Measurements from ENCODE around the gene MAP4.
"Not testable (repeated sequence)": the region's sequence is repeated elsewhere in the genome, so short reads cannot be mapped to it uniquely, and the experiment has no call there.

Gene MAP4

GRCh38 chr3:47895241-47895640, 121.0 kb downstream of the MAP4 start:
- no peak for DNase-seq

GRCh38 chr3:47892286-47893040, 123.8 kb downstream of the MAP4 start:
- no peak for DNase-seq

DNA sequence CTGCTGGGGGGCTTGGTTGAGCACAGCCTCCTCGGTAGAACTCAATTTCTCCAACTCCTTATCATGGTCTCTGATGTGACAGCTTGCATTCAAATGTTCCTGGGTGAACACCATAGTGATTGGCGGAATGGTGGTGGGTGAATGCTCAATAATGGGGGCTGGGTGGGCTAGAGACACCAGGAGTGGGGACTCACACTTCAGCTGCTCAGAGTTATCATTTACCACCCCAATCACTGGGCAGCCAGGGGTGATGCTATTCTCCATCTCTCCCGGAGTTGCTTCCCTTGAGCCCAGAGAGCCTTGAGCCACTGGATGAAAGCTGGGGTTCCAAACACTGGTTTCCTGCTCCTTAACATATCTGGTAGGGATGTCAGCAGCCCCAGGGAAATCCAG, 124.6 kb downstream of the MAP4 start:
- DNase-seq, result no peak

GRCh38 chr3:47890828-47891612, 125.2 kb downstream of the MAP4 start:
- DNase-seq, result no peak

DNA sequence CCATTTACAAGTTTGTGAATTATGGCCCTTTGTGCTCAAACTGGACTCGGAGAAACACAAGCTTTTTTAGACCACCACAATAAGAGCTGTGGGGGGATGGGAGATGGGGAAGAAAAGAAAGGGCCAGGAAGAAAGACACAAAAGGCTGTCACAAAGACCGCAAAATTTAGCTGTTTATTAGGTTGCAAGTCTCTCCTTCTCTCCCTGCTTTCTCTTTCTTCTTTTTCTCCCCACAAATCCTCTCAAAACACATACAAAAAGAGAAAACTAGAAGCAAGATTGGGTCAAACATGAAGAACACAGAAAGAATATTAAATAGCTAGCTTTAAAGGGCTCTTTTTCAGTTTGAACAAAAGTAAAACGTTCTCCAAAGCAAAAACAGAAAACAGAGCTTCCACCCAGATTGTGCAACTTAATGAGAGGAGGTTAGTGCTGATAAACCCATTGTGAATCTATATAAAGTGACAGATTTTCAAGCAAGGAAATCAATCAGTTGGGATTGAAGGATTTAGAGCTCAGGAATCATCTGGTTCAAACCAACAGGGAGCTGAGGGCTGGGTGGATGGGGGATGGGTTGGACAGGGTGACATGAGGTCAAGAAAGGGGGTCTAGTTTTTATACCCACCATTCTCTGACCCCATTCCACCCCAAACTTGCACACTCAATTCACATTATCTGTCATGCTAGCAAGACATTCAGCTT, 125.9 kb downstream of the MAP4 start:
- DNase-seq, result no peak

DNA sequence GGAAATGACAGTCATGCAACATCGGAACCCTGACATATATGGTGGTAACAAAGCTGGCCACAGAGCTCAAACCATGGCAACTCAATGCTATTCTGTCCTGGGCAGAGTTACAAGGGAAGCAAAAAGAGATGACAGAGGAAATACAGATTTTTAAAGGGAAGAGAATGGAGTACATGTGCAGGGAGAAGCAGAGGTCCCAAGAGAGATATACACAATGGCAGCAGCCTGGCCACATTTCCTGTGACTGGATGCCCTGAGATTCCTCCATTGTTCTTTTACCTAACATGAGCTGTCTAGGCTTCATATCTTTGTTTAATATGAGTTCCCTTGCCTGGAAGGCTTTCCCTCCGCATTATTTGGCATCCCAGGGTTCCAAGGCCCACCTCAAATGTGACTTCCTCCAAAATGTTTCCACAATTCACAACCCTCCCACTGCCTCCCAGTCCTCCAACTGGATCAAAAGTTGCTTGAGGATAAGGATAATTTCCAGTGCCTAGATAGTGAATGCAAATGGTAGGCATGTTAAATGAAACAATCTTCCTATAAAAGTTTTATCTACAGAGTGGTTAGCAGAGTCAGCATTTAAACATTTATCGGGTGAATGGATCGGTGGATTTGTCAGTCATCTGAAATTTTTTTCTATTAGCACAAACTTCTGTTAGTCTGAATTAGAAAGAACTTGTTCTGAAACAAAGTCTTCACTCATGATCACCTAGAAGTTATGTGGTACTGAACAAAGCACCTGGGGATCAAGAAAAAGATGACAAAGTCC, 127.0 kb downstream of the MAP4 start:
- no peak for DNase-seq

DNA sequence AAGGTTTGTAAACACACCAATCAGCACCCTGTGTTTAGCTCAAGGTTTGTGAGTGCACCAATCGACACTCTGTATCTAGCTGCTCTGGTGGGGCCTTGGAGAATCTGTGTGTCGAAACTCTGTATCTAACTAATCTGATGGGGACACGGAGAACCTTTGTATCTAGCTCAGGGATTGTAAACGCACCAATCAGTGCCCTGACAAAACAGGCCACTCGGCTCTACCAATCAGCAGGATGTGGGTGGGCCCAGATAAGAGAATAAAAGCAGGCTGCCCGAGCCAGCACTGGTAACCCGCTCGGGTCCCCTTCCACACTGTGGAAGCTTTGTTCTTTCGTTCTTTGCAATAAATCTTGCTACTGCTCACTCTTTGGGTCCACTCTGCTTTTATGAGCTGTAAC, 128.2 kb downstream of the MAP4 start:
- not testable (repeated sequence) for DNase-seq

DNA sequence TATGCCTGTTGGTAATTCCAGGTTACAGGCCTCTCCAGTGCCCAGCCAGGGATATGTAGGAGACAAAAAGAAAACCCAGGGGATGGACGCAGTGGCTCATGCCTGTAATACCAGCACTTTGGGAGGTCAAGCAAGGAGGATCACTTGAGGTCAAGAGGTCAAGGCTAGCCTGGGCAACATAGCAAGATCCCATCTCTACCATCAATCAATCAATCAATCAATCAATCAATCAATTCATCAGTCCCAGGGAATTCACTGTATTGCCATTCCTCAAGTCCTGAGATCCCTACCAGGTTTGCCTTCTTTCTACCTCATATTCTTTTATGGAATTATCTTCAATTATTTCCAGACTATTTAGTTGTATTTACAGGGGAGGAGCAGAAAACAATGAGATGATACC, 131.0 kb downstream of the MAP4 start:
- DNase-seq, result no peak

DNA sequence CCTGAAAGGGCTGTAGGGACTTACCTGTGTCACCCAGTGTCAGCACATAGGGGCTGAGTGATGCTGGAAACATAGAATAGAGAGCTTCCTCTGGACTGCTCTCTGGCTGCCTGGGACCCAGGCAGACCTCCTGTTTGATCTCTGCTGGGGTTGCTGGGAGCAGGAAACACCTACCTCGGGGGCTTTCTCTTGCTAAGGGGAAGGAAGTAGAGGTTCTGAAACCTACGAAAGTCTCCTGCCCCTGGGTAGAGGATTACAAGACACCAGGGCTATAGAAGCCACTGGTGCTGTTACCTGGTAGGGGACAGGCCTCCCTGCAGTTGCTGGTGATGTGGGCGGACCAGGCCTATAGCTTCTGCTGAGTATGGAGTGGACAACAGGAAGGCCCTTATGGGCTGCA, 131.6 kb downstream of the MAP4 start:
- DNase-seq, result no peak

- no peak for DNase-seq
Observed at GRCh38 chr3:47882338-47882737, 133.9 kb downstream of the MAP4 start.

GRCh38 chr3:47877719-47878118, 138.5 kb downstream of the MAP4 start:
- DNase-seq, result no peak

- no peak for DNase-seq
Observed at GRCh38 chr3:47877290-47877689, 138.9 kb downstream of the MAP4 start.

GRCh38 chr3:47874913-47875312, 141.3 kb downstream of the MAP4 start:
- DNase-seq, result no peak

- no peak for DNase-seq
Observed at GRCh38 chr3:47874438-47874837, 141.8 kb downstream of the MAP4 start.

DNA sequence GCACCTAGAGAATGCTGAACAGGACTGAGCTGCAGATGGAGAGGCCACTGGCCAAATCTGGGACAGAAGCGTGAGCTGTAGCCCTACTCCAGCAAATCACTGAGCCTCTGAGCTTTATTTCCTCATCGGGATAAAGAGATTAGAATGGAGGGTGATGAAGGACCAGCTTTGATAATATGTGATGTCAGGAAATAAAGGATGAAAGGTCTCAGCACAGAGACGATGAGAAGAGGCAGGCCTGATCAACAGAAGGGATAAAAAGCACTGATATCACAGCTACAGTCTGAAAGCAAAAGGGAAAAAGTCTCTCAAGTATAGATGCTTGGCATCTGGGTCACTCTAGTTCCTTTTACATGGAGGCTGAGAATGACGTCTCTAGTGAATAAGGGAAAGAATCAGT, 143.3 kb downstream of the MAP4 start:
- no peak for DNase-seq

DNA sequence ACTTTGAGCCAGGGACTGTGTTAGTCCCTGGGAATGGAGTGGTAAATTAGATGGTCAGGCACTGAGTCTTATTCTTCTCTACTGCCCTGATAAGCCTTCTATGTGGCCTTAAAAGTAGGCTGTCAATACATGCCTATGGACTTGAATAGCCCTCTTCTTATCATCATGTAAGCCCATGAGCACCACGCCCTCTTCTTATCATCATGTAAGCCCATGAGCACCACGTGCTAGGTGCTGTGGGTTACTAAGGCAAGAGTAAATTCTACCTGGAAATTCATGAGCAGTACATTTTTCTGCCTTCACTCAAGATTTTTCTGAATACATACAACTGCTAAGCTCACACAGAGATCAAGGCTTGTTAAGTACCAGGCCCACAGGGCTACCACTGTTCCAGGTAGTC, 144.8 kb downstream of the MAP4 start:
- no peak for DNase-seq

DNA sequence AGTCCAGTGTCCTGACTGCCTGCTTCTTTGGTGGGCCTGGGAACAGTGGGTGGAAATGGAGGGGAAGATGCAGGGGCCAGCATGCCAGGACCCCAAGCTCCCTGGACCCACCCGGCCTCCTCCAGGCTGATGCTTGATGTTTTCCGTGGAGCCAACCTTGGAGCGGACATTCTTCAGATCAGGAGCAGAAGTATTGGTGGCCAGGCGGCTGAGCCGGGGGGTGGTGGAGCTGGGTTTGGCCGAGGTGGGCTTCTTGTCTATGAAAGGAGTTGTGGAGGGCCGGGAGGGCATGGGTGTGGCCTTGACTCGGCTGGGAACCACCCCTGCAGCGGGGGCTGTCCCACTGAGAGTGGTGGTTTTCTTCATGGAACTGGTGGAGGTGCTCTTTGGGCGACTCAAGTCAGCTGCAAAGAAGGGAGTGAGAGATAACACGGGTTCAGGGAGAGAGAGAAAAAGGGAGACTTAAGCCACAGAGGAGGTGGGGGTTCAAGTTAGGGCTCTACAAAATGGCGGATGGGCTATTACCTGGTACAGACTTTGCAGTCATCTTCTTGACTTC, 145.4 kb downstream of the MAP4 start:
- no peak for DNase-seq

DNA sequence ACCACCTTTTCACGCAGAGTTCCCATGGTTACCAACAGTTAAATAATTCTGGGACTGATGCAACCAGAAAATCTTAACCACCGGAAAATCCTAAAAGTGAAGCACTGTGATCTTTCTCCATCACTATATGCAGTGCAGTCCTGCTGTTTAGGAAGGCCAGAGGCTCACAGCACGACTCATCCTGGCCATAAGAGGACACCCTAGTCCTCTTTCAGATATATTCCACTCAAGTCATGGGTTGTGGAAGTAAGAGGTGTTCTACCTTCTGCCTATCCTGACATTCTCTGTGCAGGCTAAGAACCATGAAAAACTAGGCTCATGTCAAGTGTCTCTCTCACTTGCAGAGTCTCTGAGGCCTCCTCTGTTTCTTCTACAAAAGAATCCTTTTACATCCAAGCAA, 146.1 kb downstream of the MAP4 start:
- DNase-seq, result no peak

GRCh38 chr3:47868306-47868705, 147.9 kb downstream of the MAP4 start:
- no peak for DNase-seq

- DNase-seq, result no peak
Observed at GRCh38 chr3:47867451-47868044, 148.7 kb downstream of the MAP4 start.

- DNase-seq, result no peak
Observed at GRCh38 chr3:47865192-47865591, 151.0 kb downstream of the MAP4 start.

- DNase-seq, result no peak
Observed at GRCh38 chr3:47863391-47864128, 152.7 kb downstream of the MAP4 start.

All from NCI-H187 treated with DMSO at 0.1 percent for 48 hours (cell line).